HepG2 (cell line): ENCODE measurements around the gene HYCC1. TPM values are rescaled to one million over a fixed set of nuclear protein-coding genes. Genes with fewer than 3 reads are reported as not detected.

Source experiments
- CBX1 ChIP-seq: IDR thresholded peaks from one replicate; pipeline ENCODE4 v1.6.1; 2016; ENCODE audit warnings: antibody characterized with exemption, low read depth
- GLI4 ChIP-seq: sonication (generic); formaldehyde crosslinking; IDR thresholded peaks from 2 replicates; pipeline ENCODE4 v1.5.1; 2020; ENCODE audit warnings: missing genetic modification reagents, mild to moderate bottlenecking, moderate library complexity, borderline replicate concordance
- HNRNPL ChIP-seq: fragments of 200-400 bp; formaldehyde crosslinking; IDR thresholded peaks from 2 replicates; pipeline ENCODE4 v1.6.1; 2017; ENCODE audit warnings: mild to moderate bottlenecking, low read depth, low read length
- KDM2A ChIP-seq: sonication (generic); formaldehyde crosslinking; IDR thresholded peaks from 2 replicates; pipeline ENCODE4 v1.4.0; 2020; ENCODE audit warnings: low read depth, missing genetic modification reagents, borderline replicate concordance
- KDM4B ChIP-seq: sonication (generic); formaldehyde crosslinking; IDR thresholded peaks from 2 replicates; pipeline ENCODE4 v1.4.0; 2020; ENCODE audit warnings: missing genetic modification reagents
- MEF2D ChIP-seq: sonication (generic); formaldehyde crosslinking; IDR thresholded peaks from 2 replicates; pipeline ENCODE4 v1.5.1; 2020; ENCODE audit warnings: mild to moderate bottlenecking, missing genetic modification reagents
- NFE2L1 ChIP-seq: sonication (generic); formaldehyde crosslinking; IDR thresholded peaks from 2 replicates; pipeline ENCODE4 v1.4.0; 2020; ENCODE audit warnings: missing genetic modification reagents, mild to moderate bottlenecking, borderline replicate concordance
- PITX1 ChIP-seq: sonication (generic); formaldehyde crosslinking; IDR thresholded peaks from 2 replicates; pipeline ENCODE4 v1.5.1; 2020; ENCODE audit warnings: mild to moderate bottlenecking, missing genetic modification reagents
- SRSF1 ChIP-seq: fragments of 200-400 bp; formaldehyde crosslinking; optimal IDR thresholded peaks from 2 replicates; pipeline ENCODE3; 2017; ENCODE audit warnings: mild to moderate bottlenecking, low read depth, low read length, moderate library complexity
- U2AF1 ChIP-seq: fragments of 200-400 bp; formaldehyde crosslinking; optimal IDR thresholded peaks from 2 replicates; pipeline ENCODE3; 2017; ENCODE audit warnings: mild to moderate bottlenecking, low read depth, low read length
- WIZ ChIP-seq: sonication (generic); formaldehyde crosslinking; IDR thresholded peaks from 2 replicates; pipeline ENCODE4 v1.5.1; 2020; ENCODE audit warnings: mild to moderate bottlenecking, missing genetic modification reagents
- ZBTB7B ChIP-seq: sonication (generic); formaldehyde crosslinking; IDR thresholded peaks from 2 replicates; pipeline ENCODE4 v1.4.0; 2020; ENCODE audit warnings: missing genetic modification reagents
- ZNF337 ChIP-seq: sonication (generic); formaldehyde crosslinking; IDR thresholded peaks from 2 replicates; pipeline ENCODE4 v1.5.1; 2020; ENCODE audit warnings: missing genetic modification reagents, low read depth, mild to moderate bottlenecking, borderline replicate concordance
- ZNF614 ChIP-seq: IDR thresholded peaks from 2 replicates; pipeline ENCODE4 v1.6.1; 2018; ENCODE audit warnings: missing biosample characterization, missing genetic modification reagents, inconsistent platforms, borderline replicate concordance
- ZNF839 ChIP-seq: sonication (generic); formaldehyde crosslinking; IDR thresholded peaks from 2 replicates; pipeline ENCODE4 v1.4.0; 2020; ENCODE audit warnings: missing genetic modification reagents, mild to moderate bottlenecking, borderline replicate concordance
- polyA plus RNA-seq, 8 experiments: library from polyadenylated mRNA; depleted of rRNA in 3 of 8; stranded (reverse) in 7 of 8; unstranded in 1 of 8; fragments of >200 nt; fragmentation: Illumina TruSeq in 4 of 8; extraction: Trizol in 4 of 8; gene quantifications; 2 replicates each; pipeline versions ENCODE4 v1.2.1 to v1.2.3, GENCODE V29; 2011 to 2016; ENCODE audit warnings: low read depth in 4 of 8, missing spikeins in 1 of 8, mixed read lengths in 1 of 8; ENCODE audit not compliant: insufficient read depth in 1 of 8
- total RNA-seq, 5 experiments: library from RNA; depleted of rRNA; stranded (reverse); fragments of >200 nt; fragmentation: Illumina TruSeq; extraction: Trizol; gene quantifications; 2 replicates each; pipeline ENCODE4 v1.2.3, GENCODE V29; 2016; ENCODE audit warnings: low read depth in 1 of 5
- TF ChIP-seq, protein P1 (sequence below): sonication (generic); formaldehyde crosslinking; IDR thresholded peaks from 2 replicates; pipeline ENCODE4 v1.9.0; 2022; ENCODE audit warnings: missing genetic modification reagents, mild to moderate bottlenecking, borderline replicate concordance
- TF ChIP-seq, protein P2 (sequence below): sonication (generic); formaldehyde crosslinking; conservative IDR thresholded peaks from 2 replicates; pipeline ENCODE4 v1.4.0; 2020; ENCODE audit warnings: mild to moderate bottlenecking, missing genetic modification reagents, moderate library complexity
- TF ChIP-seq, protein P3 (sequence below): sonication (generic); formaldehyde crosslinking; IDR thresholded peaks from 2 replicates; pipeline ENCODE4 v1.5.1; 2020; ENCODE audit warnings: mild to moderate bottlenecking, missing genetic modification reagents
- TF ChIP-seq, protein P4 (sequence below): sonication (generic); formaldehyde crosslinking; IDR thresholded peaks from 2 replicates; pipeline ENCODE4 v1.4.0; 2020; ENCODE audit warnings: missing genetic modification reagents, low read depth, mild to moderate bottlenecking, borderline replicate concordance

Gene HYCC1
- total and polyA plus RNA-seq, 2 of the 13 experiments (the other 11 are each of a cell fraction or from before 2014, with no cell fraction given) = 9.5 to 41.8 TPM

DNA sequence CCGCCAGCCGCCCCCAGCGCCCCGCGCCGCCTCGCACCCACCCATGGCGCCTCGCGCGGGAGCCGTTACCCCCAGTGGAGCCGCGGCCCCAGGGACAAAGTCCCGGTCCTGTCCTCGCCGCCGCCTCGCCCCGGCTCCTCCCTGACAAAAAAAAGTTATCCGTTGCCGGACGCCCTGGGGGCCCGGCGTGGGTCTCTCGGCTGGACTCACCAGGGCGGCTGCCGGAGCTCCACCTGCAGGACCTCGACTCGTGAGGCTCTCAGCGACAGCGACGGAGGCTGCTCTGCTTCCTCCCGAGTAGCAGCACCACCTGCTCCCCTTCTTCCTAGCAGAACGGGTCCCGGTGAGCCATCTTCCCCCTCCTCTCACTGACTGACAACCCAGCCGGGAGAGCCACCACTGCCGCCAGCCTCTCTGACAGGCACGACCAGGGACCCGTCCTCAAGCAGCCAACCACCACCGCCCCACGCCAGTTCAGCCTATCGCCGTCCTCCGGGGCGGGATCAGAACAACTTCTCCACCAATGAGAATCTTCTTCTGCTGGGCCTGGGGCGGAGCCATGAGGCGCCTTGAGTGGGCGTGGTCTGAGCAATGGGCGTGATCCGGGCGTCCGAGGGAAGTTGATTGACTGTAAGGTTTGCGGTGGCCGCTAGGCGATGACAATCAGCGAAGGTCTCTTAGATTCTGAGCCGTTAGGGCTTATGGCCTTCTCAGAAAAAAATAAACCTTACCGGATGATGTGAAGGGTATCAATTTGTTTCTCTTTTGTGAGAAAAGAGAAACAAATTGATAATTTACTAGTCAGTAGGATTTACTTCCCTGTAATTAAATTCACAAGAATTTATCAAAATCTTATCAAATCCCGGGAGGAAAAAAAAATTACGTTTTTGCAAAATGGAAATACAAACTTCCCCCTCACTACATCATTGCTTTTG is at the start of gene HYCC1 (continued):
- TF ChIP-seq, protein P1, sequence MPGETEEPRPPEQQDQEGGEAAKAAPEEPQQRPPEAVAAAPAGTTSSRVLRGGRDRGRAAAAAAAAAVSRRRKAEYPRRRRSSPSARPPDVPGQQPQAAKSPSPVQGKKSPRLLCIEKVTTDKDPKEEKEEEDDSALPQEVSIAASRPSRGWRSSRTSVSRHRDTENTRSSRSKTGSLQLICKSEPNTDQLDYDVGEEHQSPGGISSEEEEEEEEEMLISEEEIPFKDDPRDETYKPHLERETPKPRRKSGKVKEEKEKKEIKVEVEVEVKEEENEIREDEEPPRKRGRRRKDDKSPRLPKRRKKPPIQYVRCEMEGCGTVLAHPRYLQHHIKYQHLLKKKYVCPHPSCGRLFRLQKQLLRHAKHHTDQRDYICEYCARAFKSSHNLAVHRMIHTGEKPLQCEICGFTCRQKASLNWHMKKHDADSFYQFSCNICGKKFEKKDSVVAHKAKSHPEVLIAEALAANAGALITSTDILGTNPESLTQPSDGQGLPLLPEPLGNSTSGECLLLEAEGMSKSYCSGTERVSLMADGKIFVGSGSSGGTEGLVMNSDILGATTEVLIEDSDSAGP (CRISPR knock-in tag) = peak; percentile 78
- TF ChIP-seq GLI4 (CRISPR knock-in tag) (peak; percentile 83; the same call in 1 of the 2 replicates), ZNF337 (CRISPR knock-in tag) (peak; percentile 56; the same call in 1 of the 2 replicates), NFE2L1 (CRISPR knock-in tag) (no peak), U2AF1 (no peak), SRSF1 (no peak), KDM2A (CRISPR knock-in tag) (peak; percentile 60), MEF2D (CRISPR knock-in tag) (no peak), ZNF839 (CRISPR knock-in tag) (no peak), ZBTB7B (CRISPR knock-in tag) (peak; percentile 60; the same call in 1 of the 2 replicates), HNRNPL (no peak), PITX1 (CRISPR knock-in tag) (0 out of 2 replicates have a peak, but pooled peaks have one; percentile 16), CBX1 (no peak), ZNF614 (CRISPR knock-in tag) (no peak), KDM4B (no peak; the same call in 1 of the 2 replicates), WIZ (CRISPR knock-in tag) (no peak)
- TF ChIP-seq, protein P2, sequence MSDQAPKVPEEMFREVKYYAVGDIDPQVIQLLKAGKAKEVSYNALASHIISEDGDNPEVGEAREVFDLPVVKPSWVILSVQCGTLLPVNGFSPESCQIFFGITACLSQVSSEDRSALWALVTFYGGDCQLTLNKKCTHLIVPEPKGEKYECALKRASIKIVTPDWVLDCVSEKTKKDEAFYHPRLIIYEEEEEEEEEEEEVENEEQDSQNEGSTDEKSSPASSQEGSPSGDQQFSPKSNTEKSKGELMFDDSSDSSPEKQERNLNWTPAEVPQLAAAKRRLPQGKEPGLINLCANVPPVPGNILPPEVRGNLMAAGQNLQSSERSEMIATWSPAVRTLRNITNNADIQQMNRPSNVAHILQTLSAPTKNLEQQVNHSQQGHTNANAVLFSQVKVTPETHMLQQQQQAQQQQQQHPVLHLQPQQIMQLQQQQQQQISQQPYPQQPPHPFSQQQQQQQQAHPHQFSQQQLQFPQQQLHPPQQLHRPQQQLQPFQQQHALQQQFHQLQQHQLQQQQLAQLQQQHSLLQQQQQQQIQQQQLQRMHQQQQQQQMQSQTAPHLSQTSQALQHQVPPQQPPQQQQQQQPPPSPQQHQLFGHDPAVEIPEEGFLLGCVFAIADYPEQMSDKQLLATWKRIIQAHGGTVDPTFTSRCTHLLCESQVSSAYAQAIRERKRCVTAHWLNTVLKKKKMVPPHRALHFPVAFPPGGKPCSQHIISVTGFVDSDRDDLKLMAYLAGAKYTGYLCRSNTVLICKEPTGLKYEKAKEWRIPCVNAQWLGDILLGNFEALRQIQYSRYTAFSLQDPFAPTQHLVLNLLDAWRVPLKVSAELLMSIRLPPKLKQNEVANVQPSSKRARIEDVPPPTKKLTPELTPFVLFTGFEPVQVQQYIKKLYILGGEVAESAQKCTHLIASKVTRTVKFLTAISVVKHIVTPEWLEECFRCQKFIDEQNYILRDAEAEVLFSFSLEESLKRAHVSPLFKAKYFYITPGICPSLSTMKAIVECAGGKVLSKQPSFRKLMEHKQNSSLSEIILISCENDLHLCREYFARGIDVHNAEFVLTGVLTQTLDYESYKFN (CRISPR knock-in tag) = no peak; the same call in 1 of the 2 replicates
- TF ChIP-seq, protein P3, sequence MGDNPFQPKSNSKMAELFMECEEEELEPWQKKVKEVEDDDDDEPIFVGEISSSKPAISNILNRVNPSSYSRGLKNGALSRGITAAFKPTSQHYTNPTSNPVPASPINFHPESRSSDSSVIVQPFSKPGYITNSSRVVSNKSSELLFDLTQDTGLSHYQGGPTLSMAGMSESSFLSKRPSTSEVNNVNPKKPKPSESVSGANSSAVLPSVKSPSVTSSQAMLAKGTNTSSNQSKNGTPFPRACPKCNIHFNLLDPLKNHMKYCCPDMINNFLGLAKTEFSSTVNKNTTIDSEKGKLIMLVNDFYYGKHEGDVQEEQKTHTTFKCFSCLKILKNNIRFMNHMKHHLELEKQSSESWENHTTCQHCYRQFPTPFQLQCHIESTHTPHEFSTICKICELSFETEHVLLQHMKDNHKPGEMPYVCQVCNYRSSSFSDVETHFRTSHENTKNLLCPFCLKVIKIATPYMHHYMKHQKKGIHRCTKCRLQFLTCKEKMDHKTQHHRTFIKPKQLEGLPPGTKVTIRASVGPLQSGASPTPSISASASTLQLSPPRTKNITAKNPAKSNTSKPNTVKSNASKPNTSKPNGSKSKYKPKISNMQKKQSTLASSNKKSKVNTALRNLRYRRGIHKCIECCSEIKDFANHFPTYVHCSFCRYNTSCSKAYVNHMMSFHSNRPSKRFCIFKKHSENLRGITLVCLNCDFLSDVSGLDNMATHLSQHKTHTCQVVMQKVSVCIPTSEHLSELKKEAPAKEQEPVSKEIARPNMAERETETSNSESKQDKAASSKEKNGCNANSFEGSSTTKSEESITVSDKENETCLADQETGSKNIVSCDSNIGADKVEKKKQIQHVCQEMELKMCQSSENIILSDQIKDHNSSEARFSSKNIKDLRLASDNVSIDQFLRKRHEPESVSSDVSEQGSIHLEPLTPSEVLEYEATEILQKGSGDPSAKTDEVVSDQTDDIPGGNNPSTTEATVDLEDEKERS (CRISPR knock-in tag) = no peak
- TF ChIP-seq, protein P4, sequence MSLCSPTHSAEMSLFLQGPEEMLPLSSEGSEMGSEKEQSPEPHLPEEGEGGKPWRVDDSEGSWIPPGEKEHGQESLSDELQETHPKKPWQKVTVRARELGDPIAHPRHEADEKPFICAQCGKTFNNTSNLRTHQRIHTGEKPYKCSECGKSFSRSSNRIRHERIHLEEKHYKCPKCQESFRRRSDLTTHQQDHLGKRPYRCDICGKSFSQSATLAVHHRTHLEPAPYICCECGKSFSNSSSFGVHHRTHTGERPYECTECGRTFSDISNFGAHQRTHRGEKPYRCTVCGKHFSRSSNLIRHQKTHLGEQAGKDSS = no peak
